SK-N-SH (cell line): Measurements from ENCODE around the gene NHLH1.
A peak's percentile ranks its signal among the peaks of the same experiment; 100 is the strongest.

ENCODE experiments used
- CHD2 ChIP-seq: fragments of 150-350 bp; IDR thresholded peaks from 2 replicates; pipeline ENCODE4 v1.6.1; 2018; ENCODE audit warnings: low read length; ENCODE audit not compliant: partially characterized antibody
- EZH2phosphoT487 ChIP-seq: fragments of 200-600 bp; sonication (generic); IDR thresholded peaks from 2 replicates; pipeline ENCODE4 v1.6.1; 2017; ENCODE audit warnings: low read depth, mixed run types, mild to moderate bottlenecking, antibody characterized with exemption, moderate library complexity, borderline replicate concordance
- MXI1 ChIP-seq: IDR thresholded peaks from 2 replicates; pipeline ENCODE4 v1.6.1; 2012; ENCODE audit warnings: mild to moderate bottlenecking, low read depth, low read length, improper control_type of control experiment
- POLR2AphosphoS5 ChIP-seq: IDR thresholded peaks from 2 replicates; pipeline ENCODE4 v1.6.1; 2012; ENCODE audit warnings: low read depth, low read length
- RAD21 ChIP-seq: IDR thresholded peaks from 2 replicates; pipeline ENCODE4 v1.6.1; 2012; ENCODE audit warnings: mild to moderate bottlenecking, low read length
- SIN3A ChIP-seq: IDR thresholded peaks from 2 replicates; pipeline ENCODE4 v1.6.1; 2012; ENCODE audit warnings: low read depth, mild to moderate bottlenecking, low read length, moderate library complexity, borderline replicate concordance
- TF ChIP-seq, protein P1 (sequence below): fragments of 200-600 bp; sonication (generic); IDR thresholded peaks from 2 replicates; pipeline ENCODE4 v1.6.1; 2017; ENCODE audit warnings: antibody characterized with exemption, mild to moderate bottlenecking, moderate library complexity
- TF ChIP-seq, protein P2 (sequence below): IDR thresholded peaks from 2 replicates; pipeline ENCODE4 v1.4.0; 2012; ENCODE audit warnings: low read depth, borderline replicate concordance

DNA sequence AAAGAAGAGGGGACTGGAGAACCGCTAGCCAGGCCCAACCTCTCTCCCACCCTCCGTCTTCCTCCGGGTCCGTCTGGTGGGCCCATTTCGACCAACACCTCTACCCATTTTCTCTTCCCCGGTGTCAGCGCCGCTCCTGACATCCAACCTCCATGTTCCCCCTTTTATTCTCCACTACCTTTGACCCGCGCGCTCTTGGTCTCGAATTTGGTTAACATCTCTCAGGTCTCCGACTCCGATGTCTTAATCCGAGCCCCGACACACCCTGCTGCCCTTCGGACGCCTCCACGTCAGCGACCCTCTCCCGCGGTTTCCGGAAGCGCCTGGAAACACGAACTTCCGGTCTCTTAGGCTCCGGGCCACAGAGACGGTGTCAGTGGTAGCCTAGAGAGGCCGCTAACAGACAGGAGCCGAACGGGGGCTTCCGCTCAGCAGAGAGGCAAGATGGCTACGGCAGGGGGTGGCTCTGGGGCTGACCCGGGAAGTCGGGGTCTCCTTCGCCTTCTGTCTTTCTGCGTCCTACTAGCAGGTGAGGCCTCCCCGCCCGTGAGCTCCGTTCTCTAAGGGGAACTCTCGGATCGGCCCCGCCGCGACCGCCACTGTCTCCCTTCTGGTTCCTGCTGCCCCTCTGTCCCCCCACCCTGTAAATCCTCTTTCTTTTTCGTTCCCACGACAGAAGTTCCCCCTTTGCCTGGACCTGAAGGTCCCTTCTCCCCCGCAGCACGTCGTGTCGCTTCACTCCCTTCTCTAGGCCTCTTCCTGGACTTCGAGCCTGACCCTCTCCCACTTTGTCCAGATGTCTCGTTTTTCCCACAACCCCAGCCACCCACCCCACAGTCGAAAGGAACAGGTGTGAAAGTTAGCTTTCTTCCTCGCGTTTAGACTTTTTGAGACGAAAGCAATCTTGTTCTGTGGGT lies 23.7 kb upstream of the NHLH1 start, which contains the start of the genes COPA and NCSTN:
- TF ChIP-seq SIN3A, result peak; percentile 86
- TF ChIP-seq, protein P1, sequence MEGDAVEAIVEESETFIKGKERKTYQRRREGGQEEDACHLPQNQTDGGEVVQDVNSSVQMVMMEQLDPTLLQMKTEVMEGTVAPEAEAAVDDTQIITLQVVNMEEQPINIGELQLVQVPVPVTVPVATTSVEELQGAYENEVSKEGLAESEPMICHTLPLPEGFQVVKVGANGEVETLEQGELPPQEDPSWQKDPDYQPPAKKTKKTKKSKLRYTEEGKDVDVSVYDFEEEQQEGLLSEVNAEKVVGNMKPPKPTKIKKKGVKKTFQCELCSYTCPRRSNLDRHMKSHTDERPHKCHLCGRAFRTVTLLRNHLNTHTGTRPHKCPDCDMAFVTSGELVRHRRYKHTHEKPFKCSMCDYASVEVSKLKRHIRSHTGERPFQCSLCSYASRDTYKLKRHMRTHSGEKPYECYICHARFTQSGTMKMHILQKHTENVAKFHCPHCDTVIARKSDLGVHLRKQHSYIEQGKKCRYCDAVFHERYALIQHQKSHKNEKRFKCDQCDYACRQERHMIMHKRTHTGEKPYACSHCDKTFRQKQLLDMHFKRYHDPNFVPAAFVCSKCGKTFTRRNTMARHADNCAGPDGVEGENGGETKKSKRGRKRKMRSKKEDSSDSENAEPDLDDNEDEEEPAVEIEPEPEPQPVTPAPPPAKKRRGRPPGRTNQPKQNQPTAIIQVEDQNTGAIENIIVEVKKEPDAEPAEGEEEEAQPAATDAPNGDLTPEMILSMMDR, result no peak
- TF ChIP-seq, protein P2, sequence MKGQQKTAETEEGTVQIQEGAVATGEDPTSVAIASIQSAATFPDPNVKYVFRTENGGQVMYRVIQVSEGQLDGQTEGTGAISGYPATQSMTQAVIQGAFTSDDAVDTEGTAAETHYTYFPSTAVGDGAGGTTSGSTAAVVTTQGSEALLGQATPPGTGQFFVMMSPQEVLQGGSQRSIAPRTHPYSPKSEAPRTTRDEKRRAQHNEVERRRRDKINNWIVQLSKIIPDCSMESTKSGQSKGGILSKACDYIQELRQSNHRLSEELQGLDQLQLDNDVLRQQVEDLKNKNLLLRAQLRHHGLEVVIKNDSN, result no peak
- TF ChIP-seq EZH2phosphoT487, result no peak
- peak; percentile 95 for TF ChIP-seq POLR2AphosphoS5
- peak; percentile 20 for TF ChIP-seq CHD2
- peak; percentile 75 for TF ChIP-seq MXI1
- no peak for TF ChIP-seq RAD21
